Measurements from ENCODE around the gene CLK1. TPM values are rescaled to one million over a fixed set of nuclear protein-coding genes. Genes with fewer than 3 reads are reported as not detected.

Gene CLK1
- total and polyA plus RNA-seq, 9 of the 15 experiments (the other 6 are each of a cell fraction or from before 2014, with no cell fraction given), result 29.3 to 99.2 (median 47.0) TPM

GRCh38 chr2:200812122-200813022, 52.1 kb downstream of the CLK1 start (continued):
- TF ChIP-seq, protein P1, sequence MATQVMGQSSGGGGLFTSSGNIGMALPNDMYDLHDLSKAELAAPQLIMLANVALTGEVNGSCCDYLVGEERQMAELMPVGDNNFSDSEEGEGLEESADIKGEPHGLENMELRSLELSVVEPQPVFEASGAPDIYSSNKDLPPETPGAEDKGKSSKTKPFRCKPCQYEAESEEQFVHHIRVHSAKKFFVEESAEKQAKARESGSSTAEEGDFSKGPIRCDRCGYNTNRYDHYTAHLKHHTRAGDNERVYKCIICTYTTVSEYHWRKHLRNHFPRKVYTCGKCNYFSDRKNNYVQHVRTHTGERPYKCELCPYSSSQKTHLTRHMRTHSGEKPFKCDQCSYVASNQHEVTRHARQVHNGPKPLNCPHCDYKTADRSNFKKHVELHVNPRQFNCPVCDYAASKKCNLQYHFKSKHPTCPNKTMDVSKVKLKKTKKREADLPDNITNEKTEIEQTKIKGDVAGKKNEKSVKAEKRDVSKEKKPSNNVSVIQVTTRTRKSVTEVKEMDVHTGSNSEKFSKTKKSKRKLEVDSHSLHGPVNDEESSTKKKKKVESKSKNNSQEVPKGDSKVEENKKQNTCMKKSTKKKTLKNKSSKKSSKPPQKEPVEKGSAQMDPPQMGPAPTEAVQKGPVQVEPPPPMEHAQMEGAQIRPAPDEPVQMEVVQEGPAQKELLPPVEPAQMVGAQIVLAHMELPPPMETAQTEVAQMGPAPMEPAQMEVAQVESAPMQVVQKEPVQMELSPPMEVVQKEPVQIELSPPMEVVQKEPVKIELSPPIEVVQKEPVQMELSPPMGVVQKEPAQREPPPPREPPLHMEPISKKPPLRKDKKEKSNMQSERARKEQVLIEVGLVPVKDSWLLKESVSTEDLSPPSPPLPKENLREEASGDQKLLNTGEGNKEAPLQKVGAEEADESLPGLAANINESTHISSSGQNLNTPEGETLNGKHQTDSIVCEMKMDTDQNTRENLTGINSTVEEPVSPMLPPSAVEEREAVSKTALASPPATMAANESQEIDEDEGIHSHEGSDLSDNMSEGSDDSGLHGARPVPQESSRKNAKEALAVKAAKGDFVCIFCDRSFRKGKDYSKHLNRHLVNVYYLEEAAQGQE (IDR thresholded peaks at IDR 0.05; ENCODE audit: borderline replicate concordance), result peak; percentile 64
- TF ChIP-seq, protein P1 (CRISPR knock-in tag; IDR thresholded peaks at IDR 0.05; ENCODE audit: low read depth), result no peak
- TF ChIP-seq ASH1L (IDR thresholded peaks at IDR 0.05; ENCODE audit: borderline replicate concordance, low read depth, partially characterized antibody) (no peak), SIRT6 (IDR thresholded peaks at IDR 0.05; ENCODE audit: low read depth, low read length) (no peak), FIP1L1 (IDR thresholded peaks at IDR 0.05; ENCODE audit: low read depth, low read length, poor library complexity, severe bottlenecking) (peak; percentile 22), POLR2B (IDR thresholded peaks at IDR 0.05; ENCODE audit: low read depth, partially characterized antibody) (peak; percentile 18), SMAD2 (IDR thresholded peaks at IDR 0.05; ENCODE audit: low read depth, low read length) (no peak), ZNF347 (CRISPR knock-in tag; IDR thresholded peaks at IDR 0.05; ENCODE audit: low read depth) (no peak)
- TF ChIP-seq, protein P2, sequence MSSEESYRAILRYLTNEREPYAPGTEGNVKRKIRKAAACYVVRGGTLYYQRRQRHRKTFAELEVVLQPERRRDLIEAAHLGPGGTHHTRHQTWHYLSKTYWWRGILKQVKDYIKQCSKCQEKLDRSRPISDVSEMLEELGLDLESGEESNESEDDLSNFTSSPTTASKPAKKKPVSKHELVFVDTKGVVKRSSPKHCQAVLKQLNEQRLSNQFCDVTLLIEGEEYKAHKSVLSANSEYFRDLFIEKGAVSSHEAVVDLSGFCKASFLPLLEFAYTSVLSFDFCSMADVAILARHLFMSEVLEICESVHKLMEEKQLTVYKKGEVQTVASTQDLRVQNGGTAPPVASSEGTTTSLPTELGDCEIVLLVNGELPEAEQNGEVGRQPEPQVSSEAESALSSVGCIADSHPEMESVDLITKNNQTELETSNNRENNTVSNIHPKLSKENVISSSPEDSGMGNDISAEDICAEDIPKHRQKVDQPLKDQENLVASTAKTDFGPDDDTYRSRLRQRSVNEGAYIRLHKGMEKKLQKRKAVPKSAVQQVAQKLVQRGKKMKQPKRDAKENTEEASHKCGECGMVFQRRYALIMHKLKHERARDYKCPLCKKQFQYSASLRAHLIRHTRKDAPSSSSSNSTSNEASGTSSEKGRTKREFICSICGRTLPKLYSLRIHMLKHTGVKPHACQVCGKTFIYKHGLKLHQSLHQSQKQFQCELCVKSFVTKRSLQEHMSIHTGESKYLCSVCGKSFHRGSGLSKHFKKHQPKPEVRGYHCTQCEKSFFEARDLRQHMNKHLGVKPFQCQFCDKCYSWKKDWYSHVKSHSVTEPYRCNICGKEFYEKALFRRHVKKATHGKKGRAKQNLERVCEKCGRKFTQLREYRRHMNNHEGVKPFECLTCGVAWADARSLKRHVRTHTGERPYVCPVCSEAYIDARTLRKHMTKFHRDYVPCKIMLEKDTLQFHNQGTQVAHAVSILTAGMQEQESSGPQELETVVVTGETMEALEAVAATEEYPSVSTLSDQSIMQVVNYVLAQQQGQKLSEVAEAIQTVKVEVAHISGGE (CRISPR knock-in tag; IDR thresholded peaks at IDR 0.05), result peak in 1 of 3 experiments; percentile 67; a peak in 2 of 6 replicates
- TF ChIP-seq, protein P3, sequence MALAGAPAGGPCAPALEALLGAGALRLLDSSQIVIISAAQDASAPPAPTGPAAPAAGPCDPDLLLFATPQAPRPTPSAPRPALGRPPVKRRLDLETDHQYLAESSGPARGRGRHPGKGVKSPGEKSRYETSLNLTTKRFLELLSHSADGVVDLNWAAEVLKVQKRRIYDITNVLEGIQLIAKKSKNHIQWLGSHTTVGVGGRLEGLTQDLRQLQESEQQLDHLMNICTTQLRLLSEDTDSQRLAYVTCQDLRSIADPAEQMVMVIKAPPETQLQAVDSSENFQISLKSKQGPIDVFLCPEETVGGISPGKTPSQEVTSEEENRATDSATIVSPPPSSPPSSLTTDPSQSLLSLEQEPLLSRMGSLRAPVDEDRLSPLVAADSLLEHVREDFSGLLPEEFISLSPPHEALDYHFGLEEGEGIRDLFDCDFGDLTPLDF (CRISPR knock-in tag; IDR thresholded peaks at IDR 0.05), result peak; percentile 70
- TF ChIP-seq, protein P4, sequence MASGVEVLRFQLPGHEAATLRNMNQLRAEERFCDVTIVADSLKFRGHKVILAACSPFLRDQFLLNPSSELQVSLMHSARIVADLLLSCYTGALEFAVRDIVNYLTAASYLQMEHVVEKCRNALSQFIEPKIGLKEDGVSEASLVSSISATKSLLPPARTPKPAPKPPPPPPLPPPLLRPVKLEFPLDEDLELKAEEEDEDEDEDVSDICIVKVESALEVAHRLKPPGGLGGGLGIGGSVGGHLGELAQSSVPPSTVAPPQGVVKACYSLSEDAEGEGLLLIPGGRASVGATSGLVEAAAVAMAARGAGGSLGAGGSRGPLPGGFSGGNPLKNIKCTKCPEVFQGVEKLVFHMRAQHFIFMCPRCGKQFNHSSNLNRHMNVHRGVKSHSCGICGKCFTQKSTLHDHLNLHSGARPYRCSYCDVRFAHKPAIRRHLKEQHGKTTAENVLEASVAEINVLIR (CRISPR knock-in tag; IDR thresholded peaks at IDR 0.05), result no peak

Data from K562 (cell line).